ENCODE measurements around the gene PPFIBP1.

DNA sequence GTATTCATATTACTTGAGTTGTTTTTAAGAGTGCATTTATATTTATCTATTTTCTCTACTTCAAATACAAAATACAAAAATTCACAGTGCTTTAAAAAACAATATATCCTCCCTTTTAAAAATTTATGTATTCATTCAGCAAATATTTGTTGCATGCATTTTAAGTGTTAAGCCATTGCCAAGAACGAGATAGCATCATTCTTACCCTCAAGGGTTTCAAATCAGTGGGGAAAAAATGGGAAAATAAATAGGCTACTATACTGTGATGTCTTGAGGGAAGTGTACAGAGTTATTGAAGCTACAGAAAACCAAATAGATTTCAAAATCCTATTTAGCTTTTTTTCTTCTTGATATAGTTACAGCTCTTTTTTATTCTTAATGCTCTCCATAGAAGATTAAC, 209.8 kb downstream of the PPFIBP1 start:
- TF ChIP-seq, protein P1, sequence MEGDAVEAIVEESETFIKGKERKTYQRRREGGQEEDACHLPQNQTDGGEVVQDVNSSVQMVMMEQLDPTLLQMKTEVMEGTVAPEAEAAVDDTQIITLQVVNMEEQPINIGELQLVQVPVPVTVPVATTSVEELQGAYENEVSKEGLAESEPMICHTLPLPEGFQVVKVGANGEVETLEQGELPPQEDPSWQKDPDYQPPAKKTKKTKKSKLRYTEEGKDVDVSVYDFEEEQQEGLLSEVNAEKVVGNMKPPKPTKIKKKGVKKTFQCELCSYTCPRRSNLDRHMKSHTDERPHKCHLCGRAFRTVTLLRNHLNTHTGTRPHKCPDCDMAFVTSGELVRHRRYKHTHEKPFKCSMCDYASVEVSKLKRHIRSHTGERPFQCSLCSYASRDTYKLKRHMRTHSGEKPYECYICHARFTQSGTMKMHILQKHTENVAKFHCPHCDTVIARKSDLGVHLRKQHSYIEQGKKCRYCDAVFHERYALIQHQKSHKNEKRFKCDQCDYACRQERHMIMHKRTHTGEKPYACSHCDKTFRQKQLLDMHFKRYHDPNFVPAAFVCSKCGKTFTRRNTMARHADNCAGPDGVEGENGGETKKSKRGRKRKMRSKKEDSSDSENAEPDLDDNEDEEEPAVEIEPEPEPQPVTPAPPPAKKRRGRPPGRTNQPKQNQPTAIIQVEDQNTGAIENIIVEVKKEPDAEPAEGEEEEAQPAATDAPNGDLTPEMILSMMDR (IDR thresholded peaks at IDR 0.05 in 8 of 11, conservative IDR thresholded peaks at IDR 0.05 in 3 of 11) = no peak
- TF ChIP-seq POLR2A (IDR thresholded peaks at IDR 0.05) (no peak), POLR2AphosphoS5 (IDR thresholded peaks at IDR 0.05) (no peak)
